ENCODE results near the gene PEAK3. TPM values are rescaled to one million over a fixed set of nuclear protein-coding genes. Genes with fewer than 3 reads are reported as not detected.

PEAK3 gene
- total and polyA plus RNA-seq, 9 of the 15 experiments (the other 6 are each of a cell fraction or from before 2014, with no cell fraction given) = 0.07 to 0.40 TPM; not detected in 7

DNA sequence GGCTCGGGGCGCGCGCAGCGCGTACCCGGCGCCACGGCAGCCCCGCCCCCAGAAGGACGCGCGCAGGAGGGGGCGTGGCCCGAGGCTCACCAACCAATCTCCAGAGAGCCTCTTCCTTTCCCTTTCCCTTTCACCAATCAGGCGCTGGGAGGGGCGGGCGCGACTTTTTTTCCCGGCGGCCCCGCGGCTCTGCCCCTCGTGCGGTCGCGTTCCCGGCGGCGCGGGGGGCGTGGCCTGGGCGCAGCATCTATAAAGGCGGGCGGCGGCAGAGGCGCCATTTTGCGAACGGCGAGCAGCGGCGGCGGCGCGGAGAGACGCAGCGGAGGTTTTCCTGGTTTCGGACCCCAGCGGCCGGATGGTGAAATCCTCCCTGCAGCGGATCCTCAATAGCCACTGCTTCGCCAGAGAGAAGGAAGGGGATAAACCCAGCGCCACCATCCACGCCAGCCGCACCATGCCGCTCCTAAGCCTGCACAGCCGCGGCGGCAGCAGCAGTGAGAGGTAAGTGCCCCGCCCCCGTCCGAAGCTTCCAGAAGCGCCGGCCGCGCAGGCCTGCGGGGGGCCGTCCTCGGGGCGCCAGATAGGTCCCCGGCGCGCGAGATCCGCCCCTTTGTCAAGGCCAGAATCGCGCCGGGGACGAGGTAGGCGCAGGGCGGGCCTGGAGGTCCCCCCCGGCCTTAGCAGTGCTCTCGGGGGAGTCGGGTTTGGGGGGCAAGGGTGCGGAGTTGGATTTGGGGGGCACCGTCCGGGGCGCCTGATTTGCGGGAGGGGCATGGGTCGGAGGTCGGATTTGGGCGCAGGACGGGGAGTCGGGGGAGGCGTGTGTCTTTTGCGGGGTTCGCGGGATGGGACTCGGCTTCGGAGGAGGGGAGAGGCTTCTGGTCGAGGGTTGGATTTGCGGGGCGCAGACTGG lies 12.5 kb downstream of the PEAK3 start (continued):
- peak; percentile 98 for TF ChIP-seq POLR2H (tag; IDR thresholded peaks at IDR 0.05; ENCODE audit: low read depth)
- TF ChIP-seq RBM15 (IDR thresholded peaks at IDR 0.05; ENCODE audit: insufficient read depth, low read length) = no peak
- 0 out of 2 replicates have a peak, but pooled peaks have one; percentile 40 for TF ChIP-seq SMARCA5 (IDR thresholded peaks at IDR 0.05)
- TF ChIP-seq CCNT2 (IDR thresholded peaks at IDR 0.05; ENCODE audit: borderline replicate concordance, extremely low read depth, insufficient read length, low read depth, low read length) = peak; percentile 81
- no peak for TF ChIP-seq HLTF (IDR thresholded peaks at IDR 0.05)
- no peak for TF ChIP-seq NFIX (CRISPR knock-in tag; IDR thresholded peaks at IDR 0.05; ENCODE audit: low read depth)
- TF ChIP-seq SP2 (IDR thresholded peaks at IDR 0.05; ENCODE audit: extremely low read depth, low read depth, low read length, poor library complexity, severe bottlenecking) = peak; percentile 51
- no peak for TF ChIP-seq KDM2B (CRISPR knock-in tag; IDR thresholded peaks at IDR 0.05)
- TF ChIP-seq, protein P1, sequence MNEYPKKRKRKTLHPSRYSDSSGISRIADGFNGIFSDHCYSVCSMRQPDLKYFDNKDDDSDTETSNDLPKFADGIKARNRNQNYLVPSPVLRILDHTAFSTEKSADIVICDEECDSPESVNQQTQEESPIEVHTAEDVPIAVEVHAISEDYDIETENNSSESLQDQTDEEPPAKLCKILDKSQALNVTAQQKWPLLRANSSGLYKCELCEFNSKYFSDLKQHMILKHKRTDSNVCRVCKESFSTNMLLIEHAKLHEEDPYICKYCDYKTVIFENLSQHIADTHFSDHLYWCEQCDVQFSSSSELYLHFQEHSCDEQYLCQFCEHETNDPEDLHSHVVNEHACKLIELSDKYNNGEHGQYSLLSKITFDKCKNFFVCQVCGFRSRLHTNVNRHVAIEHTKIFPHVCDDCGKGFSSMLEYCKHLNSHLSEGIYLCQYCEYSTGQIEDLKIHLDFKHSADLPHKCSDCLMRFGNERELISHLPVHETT (CRISPR knock-in tag; conservative IDR thresholded peaks at IDR 0.05 in 1 of 2, IDR thresholded peaks at IDR 0.05 in 1 of 2) = peak in 1 of 2 experiments; percentile 91; a peak in 2 of 4 replicates
- no peak for TF ChIP-seq ZNF77 (CRISPR knock-in tag; IDR thresholded peaks at IDR 0.05)
- TF ChIP-seq CREM (IDR thresholded peaks at IDR 0.05; ENCODE audit: low read depth) = peak; percentile 63
- 0 out of 2 replicates have a peak, but pooled peaks have one; percentile 87 for TF ChIP-seq DMBX1 (CRISPR knock-in tag; IDR thresholded peaks at IDR 0.05; ENCODE audit: borderline replicate concordance)
- TF ChIP-seq, protein P2, sequence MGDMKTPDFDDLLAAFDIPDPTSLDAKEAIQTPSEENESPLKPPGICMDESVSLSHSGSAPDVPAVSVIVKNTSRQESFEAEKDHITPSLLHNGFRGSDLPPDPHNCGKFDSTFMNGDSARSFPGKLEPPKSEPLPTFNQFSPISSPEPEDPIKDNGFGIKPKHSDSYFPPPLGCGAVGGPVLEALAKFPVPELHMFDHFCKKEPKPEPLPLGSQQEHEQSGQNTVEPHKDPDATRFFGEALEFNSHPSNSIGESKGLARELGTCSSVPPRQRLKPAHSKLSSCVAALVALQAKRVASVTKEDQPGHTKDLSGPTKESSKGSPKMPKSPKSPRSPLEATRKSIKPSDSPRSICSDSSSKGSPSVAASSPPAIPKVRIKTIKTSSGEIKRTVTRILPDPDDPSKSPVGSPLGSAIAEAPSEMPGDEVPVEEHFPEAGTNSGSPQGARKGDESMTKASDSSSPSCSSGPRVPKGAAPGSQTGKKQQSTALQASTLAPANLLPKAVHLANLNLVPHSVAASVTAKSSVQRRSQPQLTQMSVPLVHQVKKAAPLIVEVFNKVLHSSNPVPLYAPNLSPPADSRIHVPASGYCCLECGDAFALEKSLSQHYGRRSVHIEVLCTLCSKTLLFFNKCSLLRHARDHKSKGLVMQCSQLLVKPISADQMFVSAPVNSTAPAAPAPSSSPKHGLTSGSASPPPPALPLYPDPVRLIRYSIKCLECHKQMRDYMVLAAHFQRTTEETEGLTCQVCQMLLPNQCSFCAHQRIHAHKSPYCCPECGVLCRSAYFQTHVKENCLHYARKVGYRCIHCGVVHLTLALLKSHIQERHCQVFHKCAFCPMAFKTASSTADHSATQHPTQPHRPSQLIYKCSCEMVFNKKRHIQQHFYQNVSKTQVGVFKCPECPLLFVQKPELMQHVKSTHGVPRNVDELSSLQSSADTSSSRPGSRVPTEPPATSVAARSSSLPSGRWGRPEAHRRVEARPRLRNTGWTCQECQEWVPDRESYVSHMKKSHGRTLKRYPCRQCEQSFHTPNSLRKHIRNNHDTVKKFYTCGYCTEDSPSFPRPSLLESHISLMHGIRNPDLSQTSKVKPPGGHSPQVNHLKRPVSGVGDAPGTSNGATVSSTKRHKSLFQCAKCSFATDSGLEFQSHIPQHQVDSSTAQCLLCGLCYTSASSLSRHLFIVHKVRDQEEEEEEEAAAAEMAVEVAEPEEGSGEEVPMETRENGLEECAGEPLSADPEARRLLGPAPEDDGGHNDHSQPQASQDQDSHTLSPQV (IDR thresholded peaks at IDR 0.05) = no peak
- TF ChIP-seq PRPF4 (IDR thresholded peaks at IDR 0.05; ENCODE audit: insufficient read depth, low read depth, low read length, poor library complexity, severe bottlenecking) = peak; percentile 99
- no peak for TF ChIP-seq FOXA1 (IDR thresholded peaks at IDR 0.05; ENCODE audit: borderline replicate concordance)
- TF ChIP-seq, protein P3, sequence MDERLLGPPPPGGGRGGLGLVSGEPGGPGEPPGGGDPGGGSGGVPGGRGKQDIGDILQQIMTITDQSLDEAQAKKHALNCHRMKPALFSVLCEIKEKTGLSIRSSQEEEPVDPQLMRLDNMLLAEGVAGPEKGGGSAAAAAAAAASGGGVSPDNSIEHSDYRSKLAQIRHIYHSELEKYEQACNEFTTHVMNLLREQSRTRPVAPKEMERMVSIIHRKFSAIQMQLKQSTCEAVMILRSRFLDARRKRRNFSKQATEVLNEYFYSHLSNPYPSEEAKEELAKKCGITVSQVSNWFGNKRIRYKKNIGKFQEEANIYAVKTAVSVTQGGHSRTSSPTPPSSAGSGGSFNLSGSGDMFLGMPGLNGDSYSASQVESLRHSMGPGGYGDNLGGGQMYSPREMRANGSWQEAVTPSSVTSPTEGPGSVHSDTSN (CRISPR knock-in tag; IDR thresholded peaks at IDR 0.05; ENCODE audit: low read depth) = no peak
- TF ChIP-seq, protein P3 (tag; conservative IDR thresholded peaks at IDR 0.05; ENCODE audit: low read depth) = no peak
